ENCODE results near the gene CACNA1G.

Gene CACNA1G

DNA sequence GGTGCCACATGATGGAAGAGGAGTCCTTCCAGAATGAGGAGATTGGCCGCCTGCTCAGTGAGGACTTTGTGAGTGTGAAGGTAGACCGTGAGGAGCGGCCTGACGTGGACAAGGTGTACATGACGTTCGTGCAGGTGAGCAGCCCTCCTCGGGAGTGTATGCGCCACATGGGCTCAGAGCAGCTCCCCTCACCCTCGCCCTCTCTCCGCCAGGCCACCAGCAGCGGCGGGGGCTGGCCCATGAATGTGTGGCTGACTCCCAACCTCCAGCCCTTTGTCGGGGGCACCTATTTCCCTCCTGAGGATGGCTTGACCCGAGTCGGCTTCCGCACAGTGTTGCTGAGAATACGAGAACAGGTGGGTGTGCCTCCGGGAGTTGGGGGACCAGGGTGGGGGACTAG lies 11.7 kb upstream of the CACNA1G start:
- DNase-seq, result no peak

DNA sequence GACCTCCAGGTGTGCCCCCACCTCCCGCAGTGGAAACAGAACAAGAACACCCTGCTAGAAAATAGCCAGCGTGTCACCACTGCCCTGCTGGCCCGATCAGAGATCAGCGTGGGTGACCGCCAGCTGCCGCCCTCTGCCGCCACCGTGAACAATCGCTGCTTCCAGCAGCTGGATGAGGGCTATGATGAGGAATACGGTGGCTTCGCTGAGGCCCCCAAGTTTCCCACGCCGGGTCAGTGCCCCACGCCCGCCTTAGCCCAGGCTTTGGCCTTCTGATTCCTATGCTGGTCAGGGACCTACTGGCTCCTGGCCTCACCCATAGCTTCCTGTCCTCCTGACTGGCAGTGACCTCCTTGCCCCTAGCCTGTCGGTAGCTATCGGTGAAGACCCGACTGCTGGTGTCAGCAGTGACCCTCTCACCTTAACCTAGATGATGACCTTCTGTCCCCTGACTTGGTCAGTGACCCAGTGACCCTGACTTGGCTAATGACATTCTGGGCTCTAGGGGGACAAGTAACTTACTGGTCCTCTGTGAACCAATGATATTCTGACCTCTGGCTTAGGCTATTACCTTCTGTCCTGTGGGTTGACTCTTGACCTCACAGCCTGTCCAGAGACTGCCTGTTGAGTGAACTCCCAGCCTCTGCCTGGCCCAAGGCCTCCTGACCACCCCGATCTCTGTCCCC lies 11.1 kb upstream of the CACNA1G start:
- DNase-seq, result no peak

DNA sequence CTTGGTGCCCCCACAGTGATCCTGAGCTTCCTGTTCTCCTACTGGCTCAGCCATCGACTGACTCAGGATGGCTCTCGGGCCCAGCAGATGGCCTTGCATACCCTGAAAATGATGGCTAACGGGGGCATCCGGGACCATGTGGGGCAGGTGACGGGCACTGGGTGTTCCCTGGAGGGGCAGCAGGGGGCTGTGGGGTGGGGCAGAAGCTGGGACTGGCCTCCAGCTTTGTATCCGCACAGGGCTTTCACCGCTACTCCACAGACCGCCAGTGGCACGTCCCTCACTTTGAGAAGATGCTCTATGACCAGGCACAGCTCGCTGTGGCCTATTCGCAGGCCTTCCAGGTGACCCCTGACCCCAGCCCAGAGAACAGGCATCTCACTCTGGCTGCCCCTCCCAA lies 10.5 kb upstream of the CACNA1G start:
- no peak for DNase-seq

DNA sequence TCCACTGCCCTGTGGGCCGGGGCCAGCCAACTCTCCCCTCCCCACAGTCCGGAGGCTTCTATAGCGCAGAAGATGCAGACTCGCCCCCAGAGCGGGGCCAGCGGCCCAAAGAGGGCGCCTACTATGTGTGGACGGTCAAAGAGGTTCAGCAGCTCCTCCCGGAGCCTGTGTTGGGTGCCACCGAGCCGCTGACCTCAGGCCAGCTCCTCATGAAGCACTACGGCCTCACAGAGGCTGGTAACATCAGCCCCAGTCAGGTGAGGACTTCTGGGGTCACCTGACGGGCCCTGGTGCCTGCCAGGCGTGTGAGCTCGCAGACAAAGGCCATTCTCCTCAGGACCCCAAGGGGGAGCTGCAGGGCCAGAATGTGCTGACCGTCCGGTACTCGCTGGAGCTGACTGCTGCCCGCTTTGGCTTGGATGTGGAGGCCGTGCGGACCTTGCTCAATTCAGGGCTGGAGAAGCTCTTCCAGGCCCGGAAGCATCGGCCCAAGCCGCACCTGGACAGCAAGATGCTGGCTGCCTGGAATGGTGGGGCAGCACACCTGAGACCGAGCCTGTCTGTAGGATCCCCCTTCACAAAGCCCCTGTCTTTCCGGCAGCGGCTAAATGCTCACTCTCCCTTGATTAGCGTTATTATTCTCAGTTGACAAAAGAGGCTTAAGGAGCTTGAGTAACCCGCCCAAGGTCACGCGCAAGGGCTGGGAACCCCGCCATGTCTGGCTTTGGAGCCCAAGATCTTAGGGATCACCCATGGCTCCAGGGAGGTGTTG lies 9.7 kb upstream of the CACNA1G start:
- DNase-seq, result peak; percentile 59 to 78

DNA sequence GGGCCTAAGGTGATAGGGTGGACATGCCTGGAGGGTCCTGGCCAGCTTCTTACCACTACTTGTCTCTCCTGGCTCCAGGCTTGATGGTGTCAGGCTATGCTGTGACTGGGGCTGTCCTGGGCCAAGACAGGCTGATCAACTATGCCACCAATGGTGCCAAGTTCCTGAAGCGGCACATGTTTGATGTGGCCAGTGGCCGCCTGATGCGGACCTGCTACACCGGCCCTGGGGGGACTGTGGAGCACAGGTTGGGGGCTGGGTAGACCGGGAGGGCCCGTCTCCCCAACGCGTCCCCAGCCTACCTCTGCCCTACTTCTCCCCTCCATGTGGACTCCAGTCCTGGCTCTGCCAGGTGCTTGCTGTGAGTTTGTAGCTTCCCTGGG lies 9.1 kb upstream of the CACNA1G start:
- DNase-seq, result no peak

DNA sequence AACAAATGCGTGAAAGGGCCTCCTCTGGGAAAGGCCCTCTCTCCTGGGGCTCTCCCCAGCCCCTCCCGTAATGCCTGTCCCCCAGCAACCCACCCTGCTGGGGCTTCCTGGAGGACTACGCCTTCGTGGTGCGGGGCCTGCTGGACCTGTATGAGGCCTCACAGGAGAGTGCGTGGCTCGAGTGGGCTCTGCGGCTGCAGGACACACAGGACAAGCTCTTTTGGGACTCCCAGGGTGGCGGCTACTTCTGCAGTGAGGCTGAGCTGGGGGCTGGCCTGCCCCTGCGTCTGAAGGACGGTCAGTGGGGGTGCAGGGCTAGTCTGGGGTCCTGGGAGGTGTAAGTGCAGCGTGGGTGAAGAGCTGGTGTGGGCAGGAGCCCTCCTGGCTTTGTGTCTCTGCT lies 8.6 kb upstream of the CACNA1G start:
- DNase-seq, result no peak

DNA sequence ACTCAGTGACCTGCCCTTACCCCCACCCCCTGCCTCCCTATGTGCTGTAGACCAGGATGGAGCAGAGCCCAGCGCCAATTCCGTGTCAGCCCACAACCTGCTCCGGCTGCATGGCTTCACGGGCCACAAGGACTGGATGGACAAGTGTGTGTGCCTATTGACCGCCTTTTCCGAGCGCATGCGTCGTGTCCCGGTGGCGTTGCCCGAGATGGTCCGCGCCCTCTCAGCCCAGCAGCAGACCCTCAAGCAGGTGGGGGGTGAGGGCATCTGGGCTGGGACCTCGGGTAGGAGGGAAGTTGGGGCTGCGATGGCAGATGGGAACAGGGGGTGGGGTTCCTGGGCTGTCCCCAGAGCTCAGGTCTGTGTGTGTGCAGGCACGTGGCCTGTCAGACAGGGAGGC lies 6.3 kb upstream of the CACNA1G start:
- no peak for DNase-seq

DNA sequence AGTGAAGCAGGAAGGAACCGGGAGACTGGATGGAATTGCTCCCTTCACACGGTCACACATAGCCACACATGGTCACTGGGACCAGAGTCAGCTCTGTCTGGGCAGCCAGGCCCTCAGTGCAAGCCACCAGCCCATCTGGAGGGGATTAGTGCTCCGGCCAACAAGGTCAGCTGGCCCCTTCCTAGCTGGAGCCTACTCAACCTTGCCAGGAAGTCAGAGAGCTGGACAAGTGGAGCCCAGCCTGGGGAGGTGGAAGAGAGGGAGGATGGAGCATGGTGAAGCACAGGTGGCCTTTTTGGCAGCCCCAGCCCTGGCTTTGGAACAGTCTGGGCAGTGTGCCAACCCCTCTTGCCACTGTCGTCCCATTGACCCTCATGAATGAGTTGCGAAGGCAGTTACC lies 3.7 kb upstream of the CACNA1G start:
- no peak for DNase-seq

DNA sequence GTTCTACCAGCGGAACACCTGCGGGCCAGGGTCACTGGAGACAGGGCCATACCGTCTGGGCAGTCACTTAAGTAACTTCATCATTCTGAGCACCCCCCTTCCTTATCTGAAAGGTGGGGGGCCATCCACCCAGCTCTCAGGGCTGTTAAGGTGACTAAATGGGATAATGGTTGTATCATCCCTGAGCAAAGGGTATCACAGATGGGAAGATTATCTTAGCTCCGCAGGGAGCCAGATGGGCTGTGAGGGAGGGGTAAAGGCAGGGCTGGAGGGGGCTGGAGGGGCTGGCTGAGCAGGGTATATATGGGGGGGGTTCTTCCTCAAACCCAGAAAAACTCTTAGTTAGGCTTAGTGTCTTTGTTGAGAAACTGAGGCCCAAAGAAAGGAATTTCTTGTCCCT lies 2.9 kb upstream of the CACNA1G start:
- DNase-seq, result no peak

DNA sequence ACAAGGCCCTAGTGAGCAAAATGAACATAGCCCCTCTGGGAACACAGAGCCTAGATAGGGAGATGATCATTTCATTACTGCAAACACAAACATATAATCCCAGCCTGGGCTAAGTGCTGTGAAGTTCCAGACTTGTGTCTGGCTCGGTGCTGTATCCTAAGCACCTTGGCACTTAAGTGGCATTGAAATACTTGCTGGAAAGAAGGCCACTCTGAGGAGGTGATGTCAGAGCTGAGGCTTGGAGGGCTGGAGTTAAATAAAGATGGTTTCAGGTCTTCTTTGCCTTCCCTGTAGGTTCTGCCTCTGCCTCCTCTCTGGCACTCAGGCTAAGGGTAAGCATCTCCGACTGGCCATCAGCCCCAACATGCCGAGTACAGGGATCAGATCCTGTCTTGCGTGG lies 2.4 kb upstream of the CACNA1G start:
- DNase-seq, result no peak

DNA sequence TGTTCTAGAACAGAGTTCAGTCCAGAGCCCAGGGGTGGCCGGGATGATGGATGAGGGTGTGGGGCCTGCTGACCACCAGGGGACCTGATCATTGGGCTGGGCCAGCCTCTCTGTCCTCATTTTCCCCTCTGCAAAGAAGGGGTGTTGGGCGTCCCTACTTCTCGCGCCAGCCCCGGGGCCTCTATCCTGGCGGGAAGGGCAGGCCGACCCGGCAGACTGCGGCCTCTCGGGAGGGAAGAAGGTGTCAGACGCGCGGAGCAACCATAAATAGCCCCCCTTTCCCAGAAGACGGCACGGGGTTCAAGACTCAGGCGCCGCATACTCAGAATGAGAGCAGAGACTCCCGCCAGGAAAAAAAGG lies 2.0 kb upstream of the CACNA1G start:
- no peak for DNase-seq

DNA sequence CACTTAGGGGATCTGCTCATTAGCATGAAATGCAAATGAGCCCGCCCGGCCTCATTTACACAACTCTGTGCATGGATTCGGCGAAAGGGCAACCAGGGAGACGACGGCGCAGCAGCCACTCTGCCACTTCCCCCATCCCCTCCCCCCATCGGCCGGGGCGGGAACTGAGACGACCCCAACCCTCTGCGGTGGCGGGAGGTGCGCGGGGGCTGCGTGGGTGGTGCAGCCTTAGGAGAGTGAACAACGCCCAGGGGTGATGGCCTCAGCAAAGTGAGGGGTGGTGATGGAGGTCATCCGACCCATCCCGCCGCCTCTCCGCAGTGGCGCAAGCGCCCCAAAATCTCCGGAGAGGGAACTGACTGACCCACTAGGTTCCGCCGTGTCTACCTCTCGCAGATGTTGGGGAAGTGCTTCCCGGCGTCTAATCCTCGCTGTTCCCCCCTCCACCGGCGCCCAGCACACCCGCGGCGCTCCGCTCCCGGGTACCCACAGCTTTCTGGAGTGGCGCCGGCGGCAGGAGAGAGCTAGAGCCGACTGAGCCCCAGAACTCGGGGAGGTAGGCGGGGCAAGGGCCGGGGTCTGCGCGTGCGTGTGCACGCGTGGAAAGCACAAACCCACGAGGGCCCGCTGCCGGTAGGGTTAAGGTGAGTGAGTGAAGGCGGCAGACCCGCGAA lies 1.4 kb upstream of the CACNA1G start:
- DNase-seq, result peak; percentile 44 to 55

DNA sequence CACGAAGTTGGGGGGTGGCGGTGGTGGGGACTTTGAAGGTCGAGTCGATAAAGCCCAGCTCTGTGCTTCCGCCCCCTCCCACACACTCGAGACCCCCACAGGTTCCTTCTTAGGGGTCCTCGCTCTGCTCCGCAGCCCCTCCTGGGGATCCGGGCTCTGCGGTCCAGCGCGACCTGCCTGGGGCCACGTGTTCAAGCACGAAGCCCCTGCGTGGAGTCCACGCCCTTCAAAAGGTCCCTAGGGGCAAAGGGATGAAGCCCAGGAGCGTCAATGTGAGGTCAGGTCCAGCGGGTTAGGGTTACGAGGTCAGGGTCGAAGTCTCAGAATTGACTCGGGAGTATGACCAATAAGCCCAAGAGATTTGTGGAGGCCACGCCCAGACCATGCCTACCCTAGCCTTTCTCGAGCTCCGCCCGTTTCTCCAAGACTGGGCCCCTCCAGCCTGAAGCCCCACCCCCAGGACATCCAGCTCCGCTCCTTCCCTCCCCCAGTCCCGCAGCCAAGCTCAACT lies 786 bp upstream of the CACNA1G start:
- DNase-seq, result peak; percentile 57

DNA sequence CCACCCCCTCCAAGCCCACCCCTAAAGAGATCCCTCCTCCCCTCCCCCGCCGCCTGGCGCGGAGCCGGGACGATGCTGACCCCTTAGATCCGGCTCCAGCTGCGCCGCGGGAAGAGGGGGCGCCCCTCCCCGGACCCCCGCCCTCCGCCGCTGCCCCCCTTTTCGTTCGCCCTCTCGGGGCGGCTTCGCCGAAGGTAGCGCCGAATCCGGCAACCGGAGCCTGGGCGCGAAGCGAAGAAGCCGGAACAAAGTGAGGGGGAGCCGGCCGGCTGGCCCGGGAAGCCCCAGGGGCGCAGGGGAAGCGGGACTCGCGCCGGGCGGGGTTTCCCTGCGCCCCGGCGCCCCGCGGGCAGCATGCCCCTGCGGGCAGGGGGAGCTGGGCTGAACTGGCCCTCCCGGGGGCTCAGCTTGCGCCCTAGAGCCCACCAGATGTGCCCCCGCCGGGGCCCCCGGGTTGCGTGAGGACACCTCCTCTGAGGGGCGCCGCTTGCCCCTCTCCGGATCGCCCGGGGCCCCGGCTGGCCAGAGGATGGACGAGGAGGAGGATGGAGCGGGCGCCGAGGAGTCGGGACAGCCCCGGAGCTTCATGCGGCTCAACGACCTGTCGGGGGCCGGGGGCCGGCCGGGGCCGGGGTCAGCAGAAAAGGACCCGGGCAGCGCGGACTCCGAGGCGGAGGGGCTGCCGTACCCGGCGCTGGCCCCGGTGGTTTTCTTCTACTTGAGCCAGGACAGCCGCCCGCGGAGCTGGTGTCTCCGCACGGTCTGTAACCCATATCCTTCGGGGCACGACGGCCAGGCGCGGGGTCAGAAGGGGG lies 623 bp downstream of the CACNA1G start:
- no peak for DNase-seq

DNA sequence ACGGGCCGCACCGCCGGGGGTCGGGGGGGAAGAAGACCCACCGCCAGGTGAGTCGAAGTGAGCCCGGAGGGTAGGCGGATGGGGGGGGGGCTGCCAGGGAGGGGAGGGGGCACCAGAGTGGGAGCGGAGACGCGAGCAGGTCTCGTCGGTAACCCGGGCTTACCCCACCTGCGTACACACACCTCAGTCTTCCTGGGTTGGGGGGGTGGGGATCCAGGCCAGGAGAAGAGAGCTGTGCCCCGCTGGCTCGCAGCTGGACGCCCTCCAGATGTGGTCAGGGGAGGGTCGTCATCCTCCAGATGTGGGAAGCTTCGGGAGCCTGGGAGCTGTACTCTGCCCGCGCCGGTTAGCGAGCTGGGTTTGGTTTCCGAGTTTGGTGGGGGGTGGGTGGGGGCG lies 1.2 kb downstream of the CACNA1G start:
- DNase-seq, result no peak

DNA sequence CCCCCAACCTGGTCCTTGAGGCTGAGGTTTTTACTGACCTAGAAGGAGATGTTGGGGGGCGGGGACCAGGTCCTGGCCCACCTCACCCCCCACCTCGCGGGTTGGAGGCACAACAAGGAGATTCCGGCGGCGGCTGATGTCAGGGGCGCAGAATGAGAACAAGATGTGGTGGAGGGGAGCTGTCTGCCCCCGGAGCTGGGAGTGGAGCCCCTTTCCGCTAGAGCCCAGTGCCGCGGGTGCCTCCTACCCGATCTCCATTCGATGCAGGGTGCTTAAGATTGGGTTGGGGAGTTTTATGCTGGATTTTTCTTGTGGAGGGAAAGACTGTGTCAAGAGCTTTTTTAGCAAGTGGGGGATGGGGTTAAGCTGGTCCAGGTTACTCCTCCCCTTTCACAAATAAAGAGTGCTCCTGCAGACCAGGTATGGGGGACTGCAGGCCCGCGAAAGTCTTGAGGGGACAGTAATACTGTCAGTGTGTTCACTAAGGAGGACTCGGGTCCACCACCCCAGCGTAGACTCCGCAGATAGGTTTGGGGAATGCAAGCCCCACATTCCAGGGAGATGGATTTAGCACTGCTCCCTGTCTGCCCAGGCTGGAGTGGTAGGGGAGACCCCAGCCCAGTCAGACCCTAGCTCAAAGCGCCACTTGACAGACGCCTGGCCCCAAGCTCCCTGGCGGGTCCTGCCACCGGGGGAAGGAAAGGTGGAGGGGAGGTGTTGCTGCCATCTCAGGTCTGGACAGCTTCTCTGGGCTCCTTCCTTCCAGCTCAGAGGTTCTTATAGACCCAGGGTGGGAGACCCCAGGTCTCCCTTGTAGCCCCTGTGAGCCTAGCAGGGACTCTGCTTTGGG lies 2.0 kb downstream of the CACNA1G start:
- no peak for DNase-seq

DNA sequence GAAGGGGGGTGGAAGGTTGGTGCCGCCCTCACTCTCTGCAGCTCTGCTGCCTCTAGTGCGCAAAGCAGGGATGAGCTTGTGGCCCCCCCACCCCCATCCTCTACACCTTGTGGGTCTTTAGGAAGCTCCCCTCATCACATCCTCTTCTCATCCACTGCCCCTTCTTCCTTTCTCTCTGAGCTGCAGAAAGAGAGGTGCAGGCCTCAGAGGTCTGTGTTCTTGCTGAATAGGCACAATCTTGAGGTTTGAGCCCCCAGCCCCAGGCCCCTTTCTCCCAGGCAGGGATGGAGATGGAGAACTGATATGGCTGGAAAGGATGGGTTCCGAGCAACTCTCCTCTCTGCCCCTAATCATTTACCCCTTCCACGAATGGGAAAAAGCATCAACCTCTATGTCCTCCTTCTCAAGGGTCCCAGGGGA lies 2.6 kb downstream of the CACNA1G start:
- DNase-seq, result no peak

DNA sequence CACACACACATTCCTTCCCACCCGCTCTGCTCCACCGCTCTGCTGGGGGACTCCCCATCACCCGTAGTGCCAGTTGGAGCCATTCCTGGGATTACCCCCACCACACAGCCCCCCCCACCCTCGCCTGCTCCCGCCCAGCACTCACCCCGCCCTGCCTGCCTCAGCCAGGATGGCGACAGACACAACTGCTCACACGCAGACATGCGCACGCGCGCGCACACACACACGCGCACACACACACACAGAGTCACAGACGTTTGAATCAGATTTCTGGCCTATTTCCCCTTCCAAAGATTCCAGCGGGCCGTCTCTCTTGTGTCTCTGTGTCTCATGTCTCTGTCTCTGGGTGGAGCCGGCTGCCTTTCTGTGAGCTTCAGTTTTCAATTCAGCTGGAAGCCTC lies 4.4 kb downstream of the CACNA1G start:
- peak; percentile 48 to 58 for DNase-seq

DNA sequence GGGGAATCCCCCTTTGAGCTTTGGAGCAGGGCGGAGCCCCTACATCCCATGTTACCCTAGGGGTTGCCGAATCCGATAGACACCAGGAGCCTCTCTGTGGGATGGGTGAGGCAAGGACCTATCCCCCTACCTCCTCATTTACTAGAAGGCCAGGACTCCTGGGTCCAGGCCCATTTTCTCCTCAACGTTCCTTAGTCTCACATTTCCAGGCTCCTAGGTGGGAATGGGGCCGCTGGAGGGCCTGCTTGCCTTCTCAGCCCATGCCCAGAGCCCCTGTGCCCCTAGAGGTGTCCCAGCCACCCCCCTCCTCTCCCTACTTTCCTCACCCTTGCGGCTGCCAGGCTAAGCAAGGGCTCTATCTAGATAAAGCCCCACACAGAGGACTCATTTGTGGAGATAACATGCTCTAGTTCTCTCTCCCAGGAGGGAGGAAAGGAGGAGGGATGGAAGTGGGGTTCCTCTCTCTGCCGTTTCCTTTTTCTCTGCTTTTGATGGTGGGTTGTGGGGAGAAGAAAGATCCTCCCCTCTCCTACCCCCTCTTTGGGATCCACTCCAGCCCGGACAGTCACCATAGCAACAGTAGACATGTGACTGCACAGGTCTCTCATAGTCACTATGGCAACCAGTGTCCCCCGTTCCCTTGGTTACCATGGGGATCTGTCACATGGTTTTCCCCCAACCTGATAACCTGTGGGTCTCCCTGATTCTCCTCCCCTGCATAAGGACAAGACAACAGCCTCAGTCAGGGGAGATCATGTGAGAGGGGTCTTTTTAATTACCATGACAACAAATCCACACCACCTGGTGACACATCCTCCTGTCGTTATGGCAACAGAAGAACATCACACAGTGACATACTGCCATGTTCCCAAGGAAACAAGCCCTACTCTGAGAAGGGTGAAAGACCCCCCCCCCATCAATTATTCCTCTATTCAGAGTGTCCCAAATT lies 5.2 kb downstream of the CACNA1G start:
- no peak for DNase-seq

DNA sequence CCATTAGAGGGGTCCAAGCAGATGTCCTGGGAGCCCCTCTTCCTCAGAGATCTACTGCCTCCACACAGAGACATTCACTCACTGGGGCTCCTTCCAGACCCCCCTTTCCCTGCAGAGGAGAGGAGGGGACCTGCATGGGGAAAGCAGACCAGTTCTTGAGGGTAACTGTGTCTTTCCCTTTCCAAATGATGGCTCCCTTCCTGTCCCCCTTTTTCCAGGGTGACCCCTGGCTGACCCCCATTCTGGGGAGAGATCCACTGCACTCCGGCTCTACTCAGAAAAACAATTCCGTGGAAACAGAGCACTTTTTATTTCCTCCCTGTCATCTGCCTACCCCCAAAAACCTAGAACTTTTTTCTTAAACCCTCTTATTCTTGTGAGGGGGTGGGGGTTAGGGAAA lies 6.4 kb downstream of the CACNA1G start:
- no peak for DNase-seq

DNA sequence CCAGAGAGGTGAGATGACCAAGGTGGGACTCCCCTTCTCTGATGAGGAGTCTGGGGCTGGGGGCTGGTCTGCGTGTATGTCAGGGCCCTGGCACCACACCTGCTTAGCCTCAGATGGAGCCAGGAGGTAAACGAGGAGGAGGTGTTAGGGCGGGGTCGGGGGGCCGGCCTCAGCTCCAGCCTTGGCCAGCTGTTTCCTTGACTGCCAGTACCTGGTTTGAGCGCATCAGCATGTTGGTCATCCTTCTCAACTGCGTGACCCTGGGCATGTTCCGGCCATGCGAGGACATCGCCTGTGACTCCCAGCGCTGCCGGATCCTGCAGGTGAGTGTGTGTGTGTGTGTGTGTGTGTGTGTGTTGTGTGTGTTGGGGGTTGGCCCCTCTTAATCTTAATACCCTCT lies 8.1 kb downstream of the CACNA1G start:
- DNase-seq, result no peak

Measured in inflammatory macrophage (primary cell).